HepG2 (cell line): ENCODE data around the gene CSDE1. TPM values are rescaled to one million over a fixed set of nuclear protein-coding genes. Genes with fewer than 3 reads are reported as not detected.

Source experiments
- ATAD3A ChIP-seq: sonication (generic); formaldehyde crosslinking; IDR thresholded peaks from 2 replicates; pipeline ENCODE4 v1.4.0; 2020; ENCODE audit warnings: missing genetic modification reagents
- CBX1 ChIP-seq: IDR thresholded peaks from one replicate; pipeline ENCODE4 v1.6.1; 2016; ENCODE audit warnings: antibody characterized with exemption, low read depth
- ETV6 ChIP-seq: sonication (generic); formaldehyde crosslinking; conservative IDR thresholded peaks from 2 replicates; pipeline ENCODE4 v1.4.0; 2020; ENCODE audit warnings: missing genetic modification reagents
- NCOR1 ChIP-seq: fragments of 200-600 bp; sonication (generic); IDR thresholded peaks from 2 replicates; pipeline ENCODE4 v1.7.0; 2017; ENCODE audit warnings: antibody characterized with exemption, low read length, borderline replicate concordance
- NR1H2 ChIP-seq: sonication (generic); formaldehyde crosslinking; IDR thresholded peaks from 2 replicates; pipeline ENCODE4 v1.8.1; 2022; ENCODE audit warnings: low read depth, missing genetic modification reagents, borderline replicate concordance
- POGZ ChIP-seq: sonication (generic); formaldehyde crosslinking; IDR thresholded peaks from 2 replicates; pipeline ENCODE4 v1.4.0; 2020; ENCODE audit warnings: mild to moderate bottlenecking, missing genetic modification reagents
- PRMT3 ChIP-seq: sonication (generic); formaldehyde crosslinking; IDR thresholded peaks from 2 replicates; pipeline ENCODE4 v1.8.1; 2022; ENCODE audit warnings: low read depth, mild to moderate bottlenecking, moderate library complexity, missing genetic modification reagents, borderline replicate concordance
- SP5 ChIP-seq: IDR thresholded peaks from 2 replicates; pipeline ENCODE4 v1.6.1; 2016; ENCODE audit warnings: low read depth, borderline replicate concordance
- TBL1XR1 ChIP-seq: fragments of 150-350 bp; IDR thresholded peaks from 2 replicates; pipeline ENCODE4 v1.6.1; 2014; ENCODE audit warnings: borderline replicate concordance, low read length; ENCODE audit not compliant: partially characterized antibody
- TCF12 ChIP-seq, 2 experiments: fragments of 450-650 bp in 1 of 2; sonication (generic) in 1 of 2; formaldehyde crosslinking in 1 of 2; IDR thresholded peaks; 2 replicates each; pipeline versions ENCODE4 v1.6.1 to v1.8.0; 2017 to 2022; ENCODE audit warnings: antibody characterized with exemption in 1 of 2, mild to moderate bottlenecking in 1 of 2, missing genetic modification reagents in 1 of 2, moderate library complexity in 1 of 2
- ZNF12 ChIP-seq: sonication (generic); formaldehyde crosslinking; IDR thresholded peaks from 2 replicates; pipeline ENCODE4 v1.5.0; 2020; ENCODE audit warnings: missing genetic modification reagents
- ZNF136 ChIP-seq: sonication (generic); formaldehyde crosslinking; IDR thresholded peaks from 2 replicates; pipeline ENCODE4 v1.8.1; 2022; ENCODE audit warnings: low read depth, mild to moderate bottlenecking, moderate library complexity, missing genetic modification reagents
- ZNF264 ChIP-seq: sonication (generic); formaldehyde crosslinking; IDR thresholded peaks from 2 replicates; pipeline ENCODE4 v1.4.0; 2020; ENCODE audit warnings: missing genetic modification reagents
- ZNF468 ChIP-seq: sonication (generic); formaldehyde crosslinking; IDR thresholded peaks from 2 replicates; pipeline ENCODE4 v1.8.0; 2022; ENCODE audit warnings: mild to moderate bottlenecking, moderate library complexity, missing genetic modification reagents
- ZNF7 ChIP-seq: IDR thresholded peaks from 2 replicates; pipeline ENCODE4 v1.6.1; 2016; ENCODE audit warnings: missing biosample characterization, missing genetic modification reagents
- ZNF737 ChIP-seq: sonication (generic); formaldehyde crosslinking; IDR thresholded peaks from 2 replicates; pipeline ENCODE4 v1.5.0; 2020; ENCODE audit warnings: missing genetic modification reagents, mild to moderate bottlenecking, borderline replicate concordance
- ZNF772 ChIP-seq: sonication (generic); formaldehyde crosslinking; IDR thresholded peaks from 2 replicates; pipeline ENCODE4 v1.5.0; 2020; ENCODE audit warnings: mild to moderate bottlenecking, missing genetic modification reagents
- polyA plus RNA-seq, 8 experiments: library from polyadenylated mRNA; depleted of rRNA in 3 of 8; stranded (reverse) in 7 of 8; unstranded in 1 of 8; fragments of >200 nt; fragmentation: Illumina TruSeq in 4 of 8; extraction: Trizol in 4 of 8; gene quantifications; 2 replicates each; pipeline versions ENCODE4 v1.2.1 to v1.2.3, GENCODE V29; 2011 to 2016; ENCODE audit warnings: low read depth in 4 of 8, missing spikeins in 1 of 8, mixed read lengths in 1 of 8; ENCODE audit not compliant: insufficient read depth in 1 of 8
- total RNA-seq, 5 experiments: library from RNA; depleted of rRNA; stranded (reverse); fragments of >200 nt; fragmentation: Illumina TruSeq; extraction: Trizol; gene quantifications; 2 replicates each; pipeline ENCODE4 v1.2.3, GENCODE V29; 2016; ENCODE audit warnings: low read depth in 1 of 5
- TF ChIP-seq, protein P1 (sequence below): sonication (generic); formaldehyde crosslinking; IDR thresholded peaks from 2 replicates; pipeline ENCODE4 v1.4.0; 2020; ENCODE audit warnings: missing genetic modification reagents
- TF ChIP-seq, protein P2 (sequence below): IDR thresholded peaks from 2 replicates; pipeline ENCODE4 v1.6.1; 2012; ENCODE audit warnings: low read depth, low read length, improper control_type of control experiment
- TF ChIP-seq, protein P3 (sequence below): IDR thresholded peaks from 2 replicates; pipeline ENCODE4 v1.6.1; 2018; ENCODE audit warnings: missing genetic modification reagents
- TF ChIP-seq, protein P4 (sequence below): sonication (generic); formaldehyde crosslinking; conservative IDR thresholded peaks from 2 replicates; pipeline ENCODE4 v1.8.0; 2022; ENCODE audit warnings: low read depth, missing genetic modification reagents

The CSDE1 gene
- total and polyA plus RNA-seq, 2 of the 13 experiments (the other 11 are each of a cell fraction or from before 2014, with no cell fraction given), result 150 to 313 TPM

DNA sequence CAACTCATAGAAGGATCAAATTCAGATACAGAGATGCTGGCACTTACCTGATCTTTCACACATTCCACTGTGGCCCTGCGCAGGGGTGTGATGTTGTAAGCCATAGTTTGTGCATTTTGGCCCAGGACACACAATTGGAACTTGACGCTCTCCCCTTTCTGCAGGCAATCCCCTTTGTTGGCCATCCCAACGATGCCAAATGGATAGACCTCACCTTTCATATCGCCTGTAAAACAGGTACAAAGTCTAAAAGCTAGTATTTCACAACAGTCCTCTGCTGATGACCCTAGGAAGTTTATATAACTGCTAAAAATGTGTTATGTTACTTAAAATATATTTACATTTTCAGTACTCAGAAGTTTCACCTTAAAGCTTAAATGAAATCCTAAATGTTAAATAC, 37.3 kb downstream of the CSDE1 start (continued):
- TF ChIP-seq, protein P1, sequence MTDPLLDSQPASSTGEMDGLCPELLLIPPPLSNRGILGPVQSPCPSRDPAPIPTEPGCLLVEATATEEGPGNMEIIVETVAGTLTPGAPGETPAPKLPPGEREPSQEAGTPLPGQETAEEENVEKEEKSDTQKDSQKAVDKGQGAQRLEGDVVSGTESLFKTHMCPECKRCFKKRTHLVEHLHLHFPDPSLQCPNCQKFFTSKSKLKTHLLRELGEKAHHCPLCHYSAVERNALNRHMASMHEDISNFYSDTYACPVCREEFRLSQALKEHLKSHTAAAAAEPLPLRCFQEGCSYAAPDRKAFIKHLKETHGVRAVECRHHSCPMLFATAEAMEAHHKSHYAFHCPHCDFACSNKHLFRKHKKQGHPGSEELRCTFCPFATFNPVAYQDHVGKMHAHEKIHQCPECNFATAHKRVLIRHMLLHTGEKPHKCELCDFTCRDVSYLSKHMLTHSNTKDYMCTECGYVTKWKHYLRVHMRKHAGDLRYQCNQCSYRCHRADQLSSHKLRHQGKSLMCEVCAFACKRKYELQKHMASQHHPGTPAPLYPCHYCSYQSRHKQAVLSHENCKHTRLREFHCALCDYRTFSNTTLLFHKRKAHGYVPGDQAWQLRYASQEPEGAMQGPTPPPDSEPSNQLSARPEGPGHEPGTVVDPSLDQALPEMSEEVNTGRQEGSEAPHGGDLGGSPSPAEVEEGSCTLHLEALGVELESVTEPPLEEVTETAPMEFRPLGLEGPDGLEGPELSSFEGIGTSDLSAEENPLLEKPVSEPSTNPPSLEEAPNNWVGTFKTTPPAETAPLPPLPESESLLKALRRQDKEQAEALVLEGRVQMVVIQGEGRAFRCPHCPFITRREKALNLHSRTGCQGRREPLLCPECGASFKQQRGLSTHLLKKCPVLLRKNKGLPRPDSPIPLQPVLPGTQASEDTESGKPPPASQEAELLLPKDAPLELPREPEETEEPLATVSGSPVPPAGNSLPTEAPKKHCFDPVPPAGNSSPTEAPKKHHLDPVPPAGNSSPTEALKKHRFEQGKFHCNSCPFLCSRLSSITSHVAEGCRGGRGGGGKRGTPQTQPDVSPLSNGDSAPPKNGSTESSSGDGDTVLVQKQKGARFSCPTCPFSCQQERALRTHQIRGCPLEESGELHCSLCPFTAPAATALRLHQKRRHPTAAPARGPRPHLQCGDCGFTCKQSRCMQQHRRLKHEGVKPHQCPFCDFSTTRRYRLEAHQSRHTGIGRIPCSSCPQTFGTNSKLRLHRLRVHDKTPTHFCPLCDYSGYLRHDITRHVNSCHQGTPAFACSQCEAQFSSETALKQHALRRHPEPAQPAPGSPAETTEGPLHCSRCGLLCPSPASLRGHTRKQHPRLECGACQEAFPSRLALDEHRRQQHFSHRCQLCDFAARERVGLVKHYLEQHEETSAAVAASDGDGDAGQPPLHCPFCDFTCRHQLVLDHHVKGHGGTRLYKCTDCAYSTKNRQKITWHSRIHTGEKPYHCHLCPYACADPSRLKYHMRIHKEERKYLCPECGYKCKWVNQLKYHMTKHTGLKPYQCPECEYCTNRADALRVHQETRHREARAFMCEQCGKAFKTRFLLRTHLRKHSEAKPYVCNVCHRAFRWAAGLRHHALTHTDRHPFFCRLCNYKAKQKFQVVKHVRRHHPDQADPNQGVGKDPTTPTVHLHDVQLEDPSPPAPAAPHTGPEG (CRISPR knock-in tag), result no peak
- no peak for TF ChIP-seq SP5 (CRISPR knock-in tag)
- TF ChIP-seq ZNF264 (CRISPR knock-in tag), result peak; percentile 28; the same call in 1 of the 2 replicates
- no peak for TF ChIP-seq ZNF468
- no peak for TF ChIP-seq NR1H2 (CRISPR knock-in tag)
- no peak for TF ChIP-seq ETV6 (CRISPR knock-in tag)
- no peak for TF ChIP-seq ATAD3A
- TF ChIP-seq CBX1, result no peak
- TF ChIP-seq, protein P2, sequence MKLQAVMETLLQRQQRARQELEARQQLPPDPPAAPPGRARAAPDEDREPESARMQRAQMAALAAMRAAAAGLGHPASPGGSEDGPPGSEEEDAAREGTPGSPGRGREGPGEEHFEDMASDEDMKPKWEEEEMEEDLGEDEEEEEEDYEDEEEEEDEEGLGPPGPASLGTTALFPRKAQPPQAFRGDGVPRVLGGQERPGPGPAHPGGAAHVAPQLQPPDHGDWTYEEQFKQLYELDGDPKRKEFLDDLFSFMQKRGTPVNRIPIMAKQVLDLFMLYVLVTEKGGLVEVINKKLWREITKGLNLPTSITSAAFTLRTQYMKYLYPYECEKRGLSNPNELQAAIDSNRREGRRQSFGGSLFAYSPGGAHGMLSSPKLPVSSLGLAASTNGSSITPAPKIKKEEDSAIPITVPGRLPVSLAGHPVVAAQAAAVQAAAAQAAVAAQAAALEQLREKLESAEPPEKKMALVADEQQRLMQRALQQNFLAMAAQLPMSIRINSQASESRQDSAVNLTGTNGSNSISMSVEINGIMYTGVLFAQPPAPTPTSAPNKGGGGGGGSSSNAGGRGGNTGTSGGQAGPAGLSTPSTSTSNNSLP, result no peak
- TF ChIP-seq, protein P3, sequence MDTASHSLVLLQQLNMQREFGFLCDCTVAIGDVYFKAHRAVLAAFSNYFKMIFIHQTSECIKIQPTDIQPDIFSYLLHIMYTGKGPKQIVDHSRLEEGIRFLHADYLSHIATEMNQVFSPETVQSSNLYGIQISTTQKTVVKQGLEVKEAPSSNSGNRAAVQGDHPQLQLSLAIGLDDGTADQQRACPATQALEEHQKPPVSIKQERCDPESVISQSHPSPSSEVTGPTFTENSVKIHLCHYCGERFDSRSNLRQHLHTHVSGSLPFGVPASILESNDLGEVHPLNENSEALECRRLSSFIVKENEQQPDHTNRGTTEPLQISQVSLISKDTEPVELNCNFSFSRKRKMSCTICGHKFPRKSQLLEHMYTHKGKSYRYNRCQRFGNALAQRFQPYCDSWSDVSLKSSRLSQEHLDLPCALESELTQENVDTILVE (CRISPR knock-in tag), result no peak
- no peak for TF ChIP-seq TBL1XR1
- TF ChIP-seq PRMT3 (CRISPR knock-in tag), result no peak
- no peak for TF ChIP-seq ZNF772 (CRISPR knock-in tag)
- no peak for TF ChIP-seq ZNF136
- TF ChIP-seq TCF12 (IDR thresholded peaks at IDR 0.05), result no peak
- TF ChIP-seq TCF12 (CRISPR knock-in tag; IDR thresholded peaks at IDR 0.05), result no peak
- 0 out of 2 replicates have a peak, but pooled peaks have one; percentile 48 for TF ChIP-seq POGZ (CRISPR knock-in tag)
- TF ChIP-seq NCOR1, result peak; percentile 80
- TF ChIP-seq, protein P4, sequence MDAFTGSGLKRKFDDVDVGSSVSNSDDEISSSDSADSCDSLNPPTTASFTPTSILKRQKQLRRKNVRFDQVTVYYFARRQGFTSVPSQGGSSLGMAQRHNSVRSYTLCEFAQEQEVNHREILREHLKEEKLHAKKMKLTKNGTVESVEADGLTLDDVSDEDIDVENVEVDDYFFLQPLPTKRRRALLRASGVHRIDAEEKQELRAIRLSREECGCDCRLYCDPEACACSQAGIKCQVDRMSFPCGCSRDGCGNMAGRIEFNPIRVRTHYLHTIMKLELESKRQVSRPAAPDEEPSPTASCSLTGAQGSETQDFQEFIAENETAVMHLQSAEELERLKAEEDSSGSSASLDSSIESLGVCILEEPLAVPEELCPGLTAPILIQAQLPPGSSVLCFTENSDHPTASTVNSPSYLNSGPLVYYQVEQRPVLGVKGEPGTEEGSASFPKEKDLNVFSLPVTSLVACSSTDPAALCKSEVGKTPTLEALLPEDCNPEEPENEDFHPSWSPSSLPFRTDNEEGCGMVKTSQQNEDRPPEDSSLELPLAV, result no peak
- TF ChIP-seq ZNF12 (CRISPR knock-in tag), result no peak
- no peak for TF ChIP-seq ZNF737 (CRISPR knock-in tag)
- TF ChIP-seq ZNF7, result no peak
